Mesothelial cell of epicardium (in vitro differentiated cells): ENCODE results near the gene ZNF541. TPM values are rescaled to one million over a fixed set of nuclear protein-coding genes. Genes with fewer than 3 reads are reported as not detected.

Source experiments
- DNase-seq, 2 experiments: peaks; one replicate each; pipeline ENCODE4 v3.0.0; 2021; ENCODE audit warnings: low spot score in 2 of 2; ENCODE audit not compliant: unreplicated experiment in 2 of 2
- H3K27ac Mint-ChIP-seq: 2 replicates; pipeline ENCODE4 v1.8.0; 2021; ENCODE audit warnings: mixed read lengths
- H3K27me3 Mint-ChIP-seq: 2 replicates; pipeline ENCODE4 v1.8.0; 2021; ENCODE audit warnings: low read depth, mixed read lengths
- H3K36me3 Mint-ChIP-seq: 2 replicates; pipeline ENCODE4 v1.8.0; 2021; ENCODE audit warnings: mixed read lengths
- H3K4me1 Mint-ChIP-seq: 2 replicates; pipeline ENCODE4 v1.8.0; 2021; ENCODE audit warnings: mixed read lengths
- H3K4me3 Mint-ChIP-seq: 2 replicates; pipeline ENCODE4 v1.8.0; 2021; ENCODE audit warnings: mild to moderate bottlenecking, moderate library complexity, mixed read lengths
- H3K9me3 Mint-ChIP-seq: 2 replicates; pipeline ENCODE4 v1.8.0; 2021; ENCODE audit warnings: mixed read lengths
- CTCF ChIP-seq: fragments of 200-600 bp; sonication (generic); IDR thresholded peaks from one replicate; pipeline ENCODE4 v1.5.0; 2021; ENCODE audit warnings: antibody characterized with exemption; ENCODE audit not compliant: unreplicated experiment
- total RNA-seq: library from RNA; stranded (reverse); gene quantifications from 3 replicates; pipeline ENCODE4 v1.2.1, GENCODE V29; 2021

Gene ZNF541
- total RNA-seq, 1 donor from 2014 or later = 0.18 TPM

DNA sequence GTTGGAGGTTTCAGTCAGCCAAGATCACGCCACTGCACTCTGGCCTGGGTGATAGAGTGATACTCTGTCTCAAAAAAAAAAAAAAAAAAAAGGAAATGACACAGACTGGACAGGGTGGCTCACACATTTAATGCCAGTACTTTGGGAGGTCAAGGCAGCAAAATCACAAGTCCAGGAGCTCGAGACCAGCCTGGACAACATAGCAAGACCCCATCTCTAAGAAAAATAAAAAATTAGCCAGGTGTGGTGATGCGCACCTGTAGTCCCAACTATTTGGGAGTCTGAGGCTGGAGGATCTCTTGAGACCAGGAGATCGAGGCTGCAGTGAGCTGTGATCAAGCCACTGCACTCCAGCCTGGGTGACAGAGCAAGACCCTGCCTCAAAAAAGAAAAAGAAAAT is 35.5 kb downstream of the ZNF541 start:
- no peak overlapping the region for H3K27ac Mint-ChIP-seq
- no peak for TF ChIP-seq CTCF
- H3K4me1 Mint-ChIP-seq = peaks cover 18% of the 10 kb centered on the region

DNA sequence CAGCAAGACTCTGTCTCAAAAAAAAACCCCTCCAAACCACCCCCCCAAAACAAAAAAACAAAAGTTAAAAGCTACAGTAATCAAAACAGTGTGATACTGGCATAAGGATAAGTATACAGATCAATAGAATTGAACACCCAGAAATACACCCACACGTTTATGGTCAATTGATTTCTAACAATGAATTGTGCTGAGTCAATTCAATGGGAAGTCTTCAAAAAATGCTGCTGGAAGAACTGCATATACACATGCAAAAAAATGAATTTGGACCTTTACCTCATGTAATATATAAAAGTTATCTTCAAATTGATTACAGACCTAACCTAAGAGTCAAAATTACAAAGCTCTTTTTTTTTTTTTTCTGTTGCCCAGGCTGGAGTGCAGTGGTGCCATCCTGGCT is 38.3 kb downstream of the ZNF541 start:
- Mint-ChIP-seq H3K27ac (no peak overlapping the region), H3K9me3 (peaks cover 4% of the 10 kb centered on the region), H3K36me3 (no peaks in the 10 kb centered on the region), H3K4me1 (peaks cover 9% of the 10 kb centered on the region), H3K4me3 (no peak overlapping the region), H3K27me3 (peaks cover 2% of the 10 kb centered on the region)
- TF ChIP-seq CTCF = no peak
- no peak for DNase-seq

More for the DNA sequence above, 35.5 kb downstream of the ZNF541 start:
- Mint-ChIP-seq H3K4me3 (no peak overlapping the region), H3K36me3 (no peaks in the 10 kb centered on the region), H3K9me3 (peaks cover 4% of the 10 kb centered on the region), H3K27me3 (peaks cover 2% of the 10 kb centered on the region)
- no peak for DNase-seq

DNA sequence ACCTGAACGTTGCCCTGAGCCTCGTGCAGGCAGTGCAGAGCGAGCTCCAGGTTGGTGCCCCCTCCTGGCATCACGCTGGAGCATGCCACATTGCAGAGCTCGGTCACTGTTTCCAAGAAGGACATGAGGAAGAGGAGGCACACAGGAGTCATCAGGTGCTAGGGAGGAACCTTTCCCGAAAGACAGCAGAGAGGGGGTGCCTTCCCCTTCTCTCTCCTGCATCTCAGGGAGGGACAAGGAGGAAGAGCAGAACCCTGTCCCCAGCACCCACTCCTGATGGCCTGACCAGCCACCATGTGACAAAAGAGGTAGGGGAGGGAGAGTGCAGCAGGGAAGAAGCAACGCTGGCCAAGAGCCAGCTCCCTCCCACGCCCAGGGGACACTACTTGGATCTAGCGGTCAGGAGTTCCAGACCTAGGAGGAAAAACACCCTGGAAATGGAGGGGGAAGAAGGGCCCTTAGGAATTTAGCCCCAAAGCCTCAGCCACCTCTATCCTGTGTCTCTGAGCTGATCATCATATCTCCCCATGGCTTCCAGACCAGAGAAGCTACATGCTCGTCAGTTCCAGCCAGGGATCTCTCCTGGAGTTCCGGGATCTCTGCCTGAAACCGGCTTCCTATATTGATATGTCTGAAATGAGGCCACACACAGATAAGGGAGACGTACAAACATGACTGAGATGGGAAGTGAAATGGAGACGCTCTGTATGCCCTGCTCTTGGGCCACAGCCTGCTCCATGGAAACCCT is 41.1 kb downstream of the ZNF541 start:
- no peaks in the 10 kb centered on the region for H3K27me3 Mint-ChIP-seq
- peak overlapping the region; percentile 30 for H3K27ac Mint-ChIP-seq
- TF ChIP-seq CTCF = no peak
- H3K9me3 Mint-ChIP-seq = peaks cover 4% of the 10 kb centered on the region
- H3K36me3 Mint-ChIP-seq = no peaks in the 10 kb centered on the region
- H3K4me1 Mint-ChIP-seq = peaks cover 9% of the 10 kb centered on the region
- H3K4me3 Mint-ChIP-seq = no peak overlapping the region
- DNase-seq = no peak

- TF ChIP-seq CTCF = no peak
- H3K9me3 Mint-ChIP-seq = no peaks in the 10 kb centered on the region
- H3K27me3 Mint-ChIP-seq = no peaks in the 10 kb centered on the region
- DNase-seq = no peak
- no peak overlapping the region for H3K4me3 Mint-ChIP-seq
- peaks cover 9% of the 10 kb centered on the region for H3K4me1 Mint-ChIP-seq
- no peaks in the 10 kb centered on the region for H3K36me3 Mint-ChIP-seq
- H3K27ac Mint-ChIP-seq = no peak overlapping the region
Observed at GRCh38 chr19:47529018-47529742, 43.8 kb downstream of the ZNF541 start.

GRCh38 chr19:47526798-47527197 is 46.1 kb downstream of the ZNF541 start:
- Mint-ChIP-seq H3K27ac (no peak overlapping the region), H3K9me3 (no peaks in the 10 kb centered on the region), H3K36me3 (no peaks in the 10 kb centered on the region), H3K4me3 (no peak overlapping the region), H3K27me3 (no peaks in the 10 kb centered on the region), H3K4me1 (peaks cover 3% of the 10 kb centered on the region)
- DNase-seq = no peak
- no peak for TF ChIP-seq CTCF
